HG02981 (cell line): Measurements from ENCODE around the gene HSPA4.

Experiments
- ATAC-seq: cut with Tn5 transposase; IDR thresholded peaks from one replicate; pipeline ENCODE4 v1.9.1; 2021; ENCODE audit warnings: mild to moderate bottlenecking, moderate library complexity; ENCODE audit not compliant: unreplicated experiment

Gene HSPA4

DNA sequence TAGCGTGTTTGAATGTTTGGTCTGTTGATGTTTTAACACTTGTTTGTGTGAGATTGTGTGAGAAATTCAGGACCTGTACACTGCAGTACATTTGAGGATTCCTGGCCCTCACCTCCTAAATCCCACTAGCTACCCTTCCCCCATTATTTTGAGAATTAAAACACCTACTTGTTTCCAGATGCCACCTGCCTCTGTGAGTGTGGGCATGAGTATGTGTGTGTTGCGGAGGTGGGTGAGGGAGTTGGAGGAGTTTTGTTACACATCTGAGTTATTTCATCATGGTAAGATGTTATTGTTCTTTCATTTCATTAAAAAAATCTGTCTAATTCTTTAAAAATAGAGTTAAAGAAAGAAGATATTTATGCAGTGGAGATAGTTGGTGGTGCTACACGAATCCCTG is 36.3 kb downstream of the HSPA4 start:
- no peak for ATAC-seq

DNA sequence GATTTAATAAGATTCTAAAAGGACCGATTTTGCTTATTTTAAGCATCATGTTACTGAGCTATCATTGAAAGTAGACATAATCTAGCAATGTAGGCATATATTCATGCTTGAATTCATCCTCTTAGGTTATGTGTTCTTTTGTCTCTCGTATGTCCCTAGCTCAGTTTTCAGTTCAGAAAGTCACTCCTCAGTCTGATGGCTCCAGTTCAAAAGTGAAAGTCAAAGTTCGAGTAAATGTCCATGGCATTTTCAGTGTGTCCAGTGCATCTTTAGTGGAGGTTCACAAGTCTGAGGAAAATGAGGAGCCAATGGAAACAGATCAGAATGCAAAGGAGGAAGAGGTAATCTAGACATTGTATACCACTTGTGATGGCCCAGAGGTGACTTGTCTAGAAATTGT is 39.2 kb downstream of the HSPA4 start:
- ATAC-seq: no peak

DNA sequence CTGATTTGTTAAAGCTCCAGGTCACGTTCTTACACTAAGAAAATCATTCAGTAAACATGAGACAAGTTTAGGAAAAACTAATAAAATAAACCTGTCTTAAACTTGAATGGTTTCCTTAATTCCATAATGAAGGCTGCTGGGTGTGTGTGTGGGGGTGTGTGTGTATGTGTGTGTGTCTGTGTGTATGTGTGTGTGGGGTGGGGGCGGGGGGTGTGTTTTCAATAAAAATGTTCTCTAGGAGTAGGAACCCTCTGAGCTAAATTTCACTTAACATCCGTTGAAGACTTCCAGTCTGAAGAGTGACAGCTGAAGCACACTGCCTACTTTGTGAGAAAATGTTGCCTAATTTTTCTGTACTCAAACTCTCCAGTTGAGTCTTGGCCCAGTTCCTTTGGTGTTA is 54.5 kb downstream of the HSPA4 start:
- ATAC-seq: no peak

DNA sequence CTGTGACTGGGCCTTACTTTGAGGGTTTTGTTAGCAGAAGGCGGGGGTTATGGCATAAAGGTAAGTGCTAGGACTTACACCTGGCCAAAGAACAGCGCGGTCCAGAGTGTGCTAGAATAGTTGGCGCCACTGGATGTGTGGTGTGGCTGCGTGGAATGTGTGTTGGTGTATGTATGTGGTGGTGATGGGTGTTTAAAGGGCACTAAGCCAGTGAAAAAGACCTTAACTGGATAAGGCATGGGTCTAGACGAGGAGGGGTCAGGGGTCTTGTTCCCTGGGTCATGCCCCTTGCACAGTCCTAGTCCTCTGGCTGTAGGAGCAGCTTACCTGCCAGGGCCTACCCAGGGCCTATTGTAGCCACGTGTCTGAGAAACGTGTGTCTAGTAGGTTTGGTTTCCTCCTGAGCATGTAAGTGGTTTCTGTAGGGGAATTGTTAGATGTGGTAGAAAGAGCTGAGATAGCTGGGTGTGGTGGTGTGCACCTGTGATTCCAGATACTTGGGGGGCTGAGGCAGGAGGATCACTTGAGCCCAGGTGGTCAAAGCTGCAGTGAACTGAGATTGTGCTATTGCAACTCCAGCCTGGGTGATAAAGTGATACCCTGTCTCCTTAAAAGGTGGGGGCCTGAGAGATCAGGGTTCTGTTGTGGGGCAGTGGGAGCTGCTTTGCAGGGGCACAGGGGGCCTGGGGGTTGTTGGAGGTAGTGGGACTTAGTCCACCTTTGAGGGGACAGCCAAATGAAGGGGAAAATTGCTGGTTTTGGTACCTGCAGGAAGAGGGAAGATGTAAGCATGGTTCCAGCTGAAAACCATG is 55.2 kb downstream of the HSPA4 start:
- no peak for ATAC-seq

DNA sequence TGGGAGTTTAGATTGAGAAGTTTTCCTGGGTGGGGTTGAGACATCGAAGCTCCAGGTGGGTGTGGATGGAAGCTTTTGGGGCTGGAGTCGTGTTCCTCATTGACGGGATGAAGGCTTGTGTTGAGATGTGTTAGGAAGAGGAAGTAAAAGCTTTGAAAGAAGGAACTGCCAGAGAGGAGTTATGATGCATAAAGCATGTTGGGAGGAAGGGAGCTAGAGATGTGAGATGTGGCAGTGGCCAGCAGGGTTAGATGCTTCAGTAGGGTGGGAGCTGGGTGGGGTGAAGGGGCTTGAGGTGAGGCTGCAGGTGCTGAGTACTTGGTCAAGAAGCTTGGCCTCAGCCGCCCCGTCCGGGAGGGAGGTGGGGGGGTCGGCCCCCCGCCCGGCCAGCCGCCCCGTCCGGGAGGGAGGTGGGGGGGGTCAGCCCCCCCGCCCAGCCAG is 56.7 kb downstream of the HSPA4 start:
- no peak for ATAC-seq

DNA sequence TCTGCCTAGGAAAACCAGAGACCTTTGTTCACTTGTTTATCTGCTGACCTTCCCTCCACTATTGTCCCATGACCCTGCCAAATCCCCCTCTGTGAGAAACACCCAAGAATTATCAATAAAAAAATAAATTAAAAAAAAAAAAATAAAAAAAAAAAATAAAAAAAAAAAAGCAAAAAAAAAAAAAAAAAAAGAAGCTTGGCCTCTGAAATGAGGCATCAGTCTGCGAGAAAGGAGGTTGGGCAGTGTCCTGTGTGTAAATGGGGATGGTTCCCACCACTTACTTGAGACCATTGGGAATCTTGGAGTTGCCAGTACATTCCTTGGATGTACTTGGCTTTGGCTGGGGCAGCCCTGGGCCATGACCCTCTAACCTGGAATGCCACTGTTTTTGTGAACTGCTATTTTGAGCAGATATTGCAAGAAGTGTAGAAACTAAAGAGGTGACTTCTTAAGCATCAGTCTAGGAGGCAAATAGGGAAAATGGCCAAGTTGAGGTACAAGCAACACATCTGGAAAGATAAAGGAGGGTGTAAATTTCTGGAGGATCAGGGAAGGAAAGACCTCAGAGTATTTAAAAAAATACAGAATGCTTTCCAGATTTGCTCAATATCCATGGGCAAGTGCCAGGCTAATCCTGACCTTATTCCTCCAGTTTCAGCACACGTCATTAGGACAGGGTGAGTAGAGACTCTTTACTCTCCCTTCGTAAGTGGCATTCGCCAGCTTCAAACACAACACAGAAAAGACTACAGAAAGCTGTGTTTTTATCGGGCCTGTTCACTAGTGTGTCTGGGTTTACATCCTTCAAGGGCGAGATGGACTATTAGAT is 58.1 kb downstream of the HSPA4 start:
- ATAC-seq: no peak

DNA sequence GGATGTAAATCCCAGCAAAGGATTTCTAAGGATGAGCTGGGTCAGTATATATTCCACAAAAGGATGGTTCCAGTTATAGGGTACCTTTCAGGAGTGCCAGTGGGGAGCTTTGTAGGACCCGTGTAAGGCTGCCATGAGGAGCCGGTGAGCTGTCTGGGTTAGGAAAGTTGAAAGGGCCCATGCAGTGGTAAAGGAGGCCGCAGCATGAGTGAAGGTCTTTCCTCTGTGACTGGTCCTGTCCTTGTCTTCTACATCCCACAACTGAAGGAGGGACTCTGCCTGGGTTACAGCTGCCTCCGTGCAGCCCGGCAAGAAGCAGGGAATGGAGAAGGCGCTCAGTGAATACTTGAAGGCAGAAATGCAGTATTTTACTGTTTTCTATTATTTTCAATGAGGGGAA is 58.9 kb downstream of the HSPA4 start:
- no peak for ATAC-seq

DNA sequence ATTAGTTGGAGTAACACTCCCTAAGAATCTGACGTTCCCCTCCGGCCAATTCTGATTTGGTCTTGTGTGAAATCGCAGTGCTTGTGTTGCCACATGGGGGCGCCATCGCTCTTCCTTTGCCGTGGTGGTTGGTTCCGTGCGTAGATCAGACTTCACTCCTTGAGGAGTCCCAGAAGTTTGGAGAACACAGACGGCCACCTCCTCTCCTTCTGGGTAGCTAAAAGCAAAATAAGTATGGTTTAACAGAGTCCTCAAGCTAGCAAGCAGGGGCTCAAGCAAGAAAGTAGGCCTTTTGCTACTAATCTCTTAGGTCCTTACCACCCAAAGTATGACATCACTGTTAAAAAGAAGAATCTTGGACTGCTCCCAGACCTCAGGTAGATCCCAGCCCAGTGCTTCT is 59.5 kb downstream of the HSPA4 start:
- ATAC-seq: no peak

DNA sequence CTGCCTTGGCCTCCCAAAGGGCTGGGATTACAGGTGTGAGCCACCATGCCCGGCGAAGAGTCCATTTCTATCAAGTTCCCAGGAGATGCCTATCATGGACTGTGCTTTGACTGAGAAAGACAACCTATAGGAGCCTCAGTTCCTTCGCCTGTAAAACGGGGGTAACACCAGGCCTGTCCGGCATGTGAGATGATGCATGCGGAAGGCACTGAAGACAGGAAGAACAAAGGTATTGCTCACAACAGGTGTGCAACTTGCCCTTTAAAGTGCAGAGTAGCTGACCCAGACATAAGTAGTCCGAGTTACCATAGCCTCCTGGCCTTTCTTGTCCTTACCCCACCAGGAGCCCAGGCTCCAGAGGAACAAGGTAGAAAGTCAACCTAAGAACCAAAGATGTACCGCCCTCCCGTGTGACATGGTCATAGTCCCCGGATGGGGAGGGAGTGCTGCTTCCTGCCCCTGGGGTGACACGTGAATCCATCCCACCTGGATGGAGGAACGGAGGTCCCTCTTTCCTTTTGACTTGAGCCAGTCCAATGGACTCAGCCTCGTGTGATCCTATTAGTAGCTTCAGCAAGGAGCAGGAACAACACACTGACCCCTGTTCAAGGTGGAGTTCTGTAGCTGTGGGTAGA is 60.3 kb downstream of the HSPA4 start:
- no peak for ATAC-seq

DNA sequence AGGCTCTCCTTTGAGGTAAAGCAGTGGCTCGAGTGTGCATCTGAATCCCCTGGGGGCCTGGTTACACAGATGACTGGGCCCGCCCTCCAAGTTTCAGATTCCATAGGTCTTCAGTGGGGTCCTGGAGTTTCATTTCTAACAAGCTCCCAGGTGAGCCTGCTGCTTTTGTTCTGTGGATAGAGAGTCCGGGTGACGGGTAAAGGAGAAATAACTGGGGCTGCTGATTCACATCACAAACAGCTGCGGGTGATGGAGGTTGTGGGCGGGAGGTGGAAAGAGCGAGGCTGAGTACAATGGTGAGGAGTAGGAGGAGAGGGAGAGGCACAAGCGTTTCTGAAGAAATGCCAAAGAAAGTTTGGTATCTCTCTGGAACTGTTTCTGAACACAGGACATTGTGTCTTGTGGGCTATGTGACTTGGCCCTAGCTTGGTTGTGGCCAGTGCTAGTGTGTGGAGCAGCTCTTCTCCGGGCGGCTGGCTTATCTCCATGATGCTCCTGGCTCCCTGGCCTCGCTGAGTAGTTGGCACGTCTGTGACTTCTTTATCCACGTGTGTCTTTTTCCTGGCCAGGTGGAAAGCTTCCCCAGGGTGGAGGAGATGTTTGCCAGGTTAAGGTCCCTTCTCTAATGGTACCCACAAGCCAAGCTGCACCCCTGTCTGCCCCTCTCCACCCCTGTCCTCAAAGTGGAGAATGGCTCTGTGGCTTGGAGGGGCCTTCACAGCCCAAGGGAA is 61.7 kb downstream of the HSPA4 start:
- no peak for ATAC-seq

DNA sequence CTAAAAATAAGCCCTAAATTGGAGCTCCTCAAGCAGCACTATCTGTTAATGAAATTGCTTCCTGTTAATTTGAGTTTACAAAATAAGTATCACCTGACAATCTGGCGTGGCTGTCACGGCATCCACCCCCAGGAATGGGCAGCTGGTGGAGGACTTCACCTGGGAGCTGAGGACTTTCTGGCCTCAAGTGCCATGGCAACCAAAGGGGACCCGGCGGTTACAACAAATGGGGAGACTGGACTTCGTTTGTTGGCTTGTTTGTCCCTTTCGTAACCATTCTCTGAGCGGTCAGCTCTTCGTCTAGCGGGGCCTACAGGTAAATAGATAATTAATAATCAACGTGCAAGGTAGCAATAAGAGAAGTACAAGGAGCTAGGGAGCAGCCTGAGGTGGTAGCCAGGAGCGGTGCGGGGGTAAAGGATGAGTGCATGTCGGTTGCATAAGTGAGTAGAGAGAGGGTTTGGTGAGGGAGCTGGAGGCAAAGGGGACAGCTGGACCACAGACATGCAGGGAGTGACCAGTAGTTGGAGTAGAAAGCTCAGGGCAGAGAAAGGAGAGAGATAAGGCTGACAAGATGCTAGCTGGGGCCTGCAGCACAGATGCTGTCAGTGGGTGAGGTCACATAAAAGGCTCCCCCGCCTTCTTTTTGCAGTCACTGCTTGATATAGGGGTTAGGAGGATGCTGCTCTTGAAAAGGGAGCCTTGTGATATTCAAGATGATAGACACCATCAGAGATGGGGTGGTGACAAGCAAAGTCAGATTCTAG is 62.5 kb downstream of the HSPA4 start:
- ATAC-seq: no peak

DNA sequence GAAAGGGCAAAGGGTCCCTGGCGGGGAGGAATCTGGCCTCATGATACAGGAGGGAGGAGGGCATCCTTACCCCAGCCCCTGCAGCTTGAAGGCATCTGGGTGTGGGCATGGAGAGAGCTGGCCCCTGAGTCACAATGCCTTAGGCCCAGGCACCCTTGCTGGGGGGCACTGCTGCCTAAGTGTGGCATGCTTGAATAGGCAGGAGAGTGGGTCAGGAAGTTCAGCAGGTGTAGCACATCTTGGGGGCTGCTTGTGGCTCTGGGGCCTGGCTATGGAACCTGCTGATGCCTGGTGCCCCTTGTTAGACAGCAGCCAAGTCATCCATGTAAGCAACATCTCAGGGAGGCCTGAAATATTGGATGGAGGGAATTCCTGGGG is 63.1 kb downstream of the HSPA4 start:
- no peak for ATAC-seq

DNA sequence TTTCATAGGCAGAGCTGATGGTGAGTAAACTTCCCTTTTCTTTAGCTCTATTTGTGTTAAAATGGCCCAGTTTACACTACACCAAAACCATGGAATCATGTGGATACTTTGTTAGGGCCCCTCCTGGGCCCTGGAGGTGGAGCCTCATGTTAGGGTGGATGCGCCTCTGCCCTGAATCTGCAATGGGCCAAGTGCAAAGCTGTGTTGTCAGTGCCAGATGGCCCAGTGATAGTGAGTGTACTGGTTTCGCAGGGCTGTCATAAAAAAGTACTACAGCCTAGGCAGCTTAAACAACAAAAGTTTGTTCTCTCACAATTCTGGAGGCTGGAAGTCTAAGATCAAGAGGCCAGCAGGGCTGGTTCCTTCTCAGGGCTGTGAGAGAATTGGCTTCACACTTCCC is 64.8 kb downstream of the HSPA4 start:
- no peak for ATAC-seq

DNA sequence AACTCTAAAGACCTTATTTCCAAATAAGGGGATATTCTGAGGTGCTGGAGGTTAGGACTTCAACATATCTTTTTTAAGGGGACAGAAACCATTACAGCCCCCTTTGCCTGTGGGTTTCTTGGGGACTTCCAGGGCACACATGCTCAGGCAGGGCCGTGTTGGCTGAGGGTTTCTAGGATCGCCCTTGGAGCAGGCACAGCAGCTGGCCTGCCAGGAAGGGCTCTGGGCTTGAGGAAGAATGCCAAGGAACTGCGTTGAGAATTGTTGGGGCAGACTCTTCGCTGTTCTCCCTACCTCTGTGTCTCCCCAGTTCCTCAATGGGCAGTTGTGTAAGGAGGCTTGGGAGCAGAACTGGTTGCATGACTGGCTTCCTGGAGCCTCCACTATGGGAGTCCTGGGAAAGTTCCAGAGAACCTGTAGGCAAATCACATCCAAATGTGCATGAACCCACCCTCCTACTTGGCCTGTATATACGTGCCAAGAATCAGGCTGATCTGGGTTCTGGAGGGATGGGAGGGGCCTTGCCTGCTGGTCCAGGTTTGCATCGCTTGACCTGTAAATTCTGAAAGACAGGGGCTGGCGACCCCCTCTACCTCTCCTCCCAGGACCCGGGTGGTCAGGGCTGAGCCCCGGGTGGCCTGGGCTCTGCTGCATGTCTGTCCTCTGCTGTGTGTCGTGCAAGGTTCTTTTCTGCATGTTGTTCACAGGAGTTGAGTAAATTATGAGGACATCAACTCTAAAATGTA is 65.5 kb downstream of the HSPA4 start:
- ATAC-seq: no peak

DNA sequence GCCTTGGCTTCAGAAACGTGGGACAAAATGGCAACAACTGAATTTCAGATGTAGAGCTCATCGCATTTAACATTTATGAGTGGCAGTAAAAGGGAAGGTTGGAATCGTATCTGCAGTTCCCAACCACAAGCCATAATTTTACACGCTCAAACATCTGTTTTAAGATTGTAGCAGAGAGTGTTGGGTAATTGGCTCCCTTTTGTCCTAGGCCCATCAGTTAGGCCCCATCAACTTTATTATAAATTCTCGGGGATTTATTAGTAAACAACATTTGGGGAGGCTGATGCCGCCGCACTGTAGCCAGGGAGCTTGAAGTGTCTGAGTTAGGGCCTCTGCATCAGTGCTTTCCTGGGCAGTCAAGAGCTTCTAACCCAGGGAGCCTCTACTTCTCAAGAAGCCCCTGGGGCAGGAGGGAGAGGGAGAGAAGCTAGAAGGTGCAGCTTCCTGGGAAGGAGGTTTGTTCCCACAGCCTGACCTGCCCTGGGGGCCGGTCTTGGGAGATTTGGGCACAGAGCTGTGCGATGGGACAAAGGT is 66.2 kb downstream of the HSPA4 start:
- ATAC-seq: no peak

DNA sequence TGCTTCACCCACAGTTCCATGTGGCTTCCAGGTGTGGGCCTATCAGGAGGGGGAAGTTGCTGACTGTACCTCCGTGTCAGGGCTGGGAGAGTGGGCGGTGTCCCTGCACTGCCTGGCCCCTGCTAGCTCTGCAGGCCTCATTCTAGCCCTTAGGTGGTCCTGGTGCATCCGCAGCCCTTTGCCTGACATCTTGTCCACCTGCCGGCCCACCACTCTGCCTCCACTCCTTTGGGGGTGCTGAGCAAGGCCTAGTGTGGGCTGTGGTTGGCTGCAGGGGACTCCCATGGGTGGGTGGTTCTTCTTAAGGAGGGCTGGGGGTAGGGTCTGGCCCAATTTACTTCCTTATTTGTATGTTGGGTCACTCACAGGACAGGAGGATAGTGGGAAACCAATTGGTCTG is 66.9 kb downstream of the HSPA4 start:
- no peak for ATAC-seq

DNA sequence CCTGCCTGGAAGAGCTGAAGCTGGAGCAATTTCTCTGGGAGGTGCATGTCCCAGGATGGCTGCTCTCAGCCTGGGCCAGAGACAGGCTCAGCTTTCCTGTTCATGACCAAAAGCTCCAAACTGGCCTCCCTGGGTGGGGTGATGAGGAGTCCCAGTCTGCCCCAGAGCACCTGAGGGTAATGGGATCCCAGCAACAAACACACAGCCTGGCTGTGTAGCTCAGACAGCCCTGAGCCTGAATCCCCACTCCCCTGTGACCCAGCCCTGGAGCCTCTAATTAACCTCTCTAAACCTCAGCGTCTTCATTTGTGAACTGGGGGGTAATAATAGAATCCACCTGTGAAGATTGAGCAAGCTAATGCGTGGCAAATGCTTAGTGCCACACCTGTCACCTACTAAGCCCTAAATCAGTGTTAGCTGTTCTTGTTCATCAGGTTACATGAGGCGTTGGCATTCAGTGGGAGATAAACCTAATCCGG is 67.5 kb downstream of the HSPA4 start:
- no peak for ATAC-seq

DNA sequence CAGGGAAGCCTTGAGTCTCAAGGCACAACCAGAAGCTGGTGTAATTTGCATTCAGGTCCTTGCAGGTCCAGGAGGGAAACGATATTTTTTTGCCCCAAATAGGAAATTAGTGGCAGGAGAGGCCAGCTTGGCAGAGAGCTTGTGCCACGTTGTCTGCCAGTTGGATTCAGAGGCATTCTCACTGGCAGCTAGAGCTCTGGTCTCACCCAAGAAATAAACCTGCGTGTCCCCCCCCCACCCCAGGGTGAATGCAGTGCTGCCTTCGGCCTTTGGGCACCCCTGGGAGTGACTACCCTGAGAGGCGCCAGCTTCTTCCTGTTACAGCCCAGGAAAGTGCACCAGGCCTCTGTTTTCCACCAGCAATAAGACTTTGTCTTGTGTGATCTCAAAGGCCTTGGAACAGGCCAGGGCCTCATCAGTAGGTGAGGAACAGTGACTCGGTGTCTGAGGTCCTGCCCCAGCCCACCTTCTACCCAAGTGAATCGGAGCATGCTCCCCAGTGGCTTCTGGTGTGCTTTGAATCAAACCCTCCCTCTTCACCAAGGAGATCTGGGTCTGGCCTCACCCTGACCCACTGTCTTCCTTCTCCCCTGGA is 68.4 kb downstream of the HSPA4 start:
- ATAC-seq: no peak

DNA sequence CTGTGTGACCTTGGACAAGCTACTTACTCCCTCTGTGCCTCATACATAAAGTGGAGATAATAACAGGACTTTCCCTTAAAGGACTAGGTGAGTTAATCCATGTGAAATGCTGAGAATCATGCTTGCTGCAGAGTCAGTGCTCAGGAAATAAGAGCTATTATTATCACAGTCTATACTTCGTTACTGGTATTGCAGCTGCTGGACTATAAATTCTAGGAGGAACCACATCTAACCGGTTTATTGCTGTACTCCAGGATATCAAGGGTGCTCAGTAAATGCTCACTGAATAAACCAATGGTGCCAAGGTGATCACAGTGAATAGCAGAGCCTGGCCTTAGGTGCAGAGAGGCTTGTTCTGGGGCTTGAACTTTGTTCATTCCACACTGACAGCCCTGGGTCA is 69.3 kb downstream of the HSPA4 start:
- ATAC-seq: no peak
